Bladder microvascular endothelial cell (primary cell): ENCODE measurements around the gene ARHGAP28. TPM values are rescaled to one million over a fixed set of nuclear protein-coding genes. Genes with fewer than 3 reads are reported as not detected.

Source experiments
- total RNA-seq: library from RNA; depleted of rRNA; stranded (reverse); fragments of >200 nt; gene quantifications from 2 replicates; pipeline ENCODE4 v1.2.3, GENCODE V29; 2014

The ARHGAP28 gene
- total RNA-seq = 3.6 and 4.5 TPM in 2 replicates

GRCh38 chr18:6729247-6730091 is at the start of gene ARHGAP28:
TSS of gene ARHGAP28 (plus strand) at chr18:6729716. CDS start at chr18:6729822, 106 bp downstream.

